GM21526 (cell line): ENCODE data around the gene CAPRIN1.
"Not testable (repeated sequence)": the region's sequence is repeated elsewhere in the genome, so short reads cannot be mapped to it uniquely, and the experiment has no call there.

ENCODE experiments used
- ATAC-seq: cut with Tn5 transposase; IDR thresholded peaks from one replicate; pipeline ENCODE4 v1.9.1; 2021; ENCODE audit warnings: moderate library complexity; ENCODE audit not compliant: unreplicated experiment, low FRiP score

CAPRIN1 gene

GRCh38 chr11:34050581-34051348 lies 766 bp upstream of the CAPRIN1 start:
- ATAC-seq, result no peak

GRCh38 chr11:34052036-34052607 lies 591 bp downstream of the CAPRIN1 start:
- peak; percentile 54 for ATAC-seq

- ATAC-seq, result peak; percentile 0
Measured at GRCh38 chr11:34052608-34053160, 1.2 kb downstream of the CAPRIN1 start.

- peak; percentile 35 for ATAC-seq
Measured at GRCh38 chr11:34053161-34053686, 1.7 kb downstream of the CAPRIN1 start.

- not testable (repeated sequence) for ATAC-seq
Measured at GRCh38 chr11:34054351-34054750, 2.8 kb downstream of the CAPRIN1 start.

DNA sequence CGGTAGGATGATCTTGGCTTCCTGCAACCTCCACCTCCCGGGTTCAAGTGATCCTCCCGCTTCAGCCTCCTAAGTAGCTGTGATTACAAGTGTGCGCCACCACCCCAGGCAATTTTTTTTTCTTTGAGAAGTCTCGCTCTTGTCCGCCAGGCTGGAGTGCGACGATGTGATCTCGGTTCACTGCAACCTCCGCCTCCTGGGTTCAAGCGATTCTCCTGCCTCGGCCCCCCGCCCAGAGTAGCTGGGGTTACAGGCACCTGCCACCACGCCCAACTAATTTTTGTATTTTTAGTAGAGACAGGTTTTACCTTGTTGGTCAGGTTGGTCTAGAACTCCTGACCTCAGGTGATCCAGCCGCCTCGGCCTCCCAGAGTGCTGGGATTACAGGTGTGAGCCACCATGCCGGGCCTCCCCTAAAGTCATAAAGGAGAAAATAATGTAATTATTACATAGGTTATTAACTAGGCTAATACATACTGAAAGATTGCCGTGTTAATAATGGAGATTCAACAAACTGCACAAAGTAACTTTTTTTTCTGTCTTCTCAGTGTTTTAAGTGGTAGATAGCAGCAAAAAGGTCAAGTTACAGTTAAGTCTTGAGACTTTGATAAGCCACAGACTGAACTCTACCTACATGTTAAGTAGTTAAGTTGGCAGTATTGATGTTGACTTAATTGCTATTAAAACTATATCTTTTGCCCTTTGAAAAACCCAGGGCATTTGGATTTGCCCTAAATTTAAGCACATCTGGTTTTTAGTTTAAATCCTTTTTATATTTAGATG lies 3.9 kb downstream of the CAPRIN1 start:
- no peak for ATAC-seq

DNA sequence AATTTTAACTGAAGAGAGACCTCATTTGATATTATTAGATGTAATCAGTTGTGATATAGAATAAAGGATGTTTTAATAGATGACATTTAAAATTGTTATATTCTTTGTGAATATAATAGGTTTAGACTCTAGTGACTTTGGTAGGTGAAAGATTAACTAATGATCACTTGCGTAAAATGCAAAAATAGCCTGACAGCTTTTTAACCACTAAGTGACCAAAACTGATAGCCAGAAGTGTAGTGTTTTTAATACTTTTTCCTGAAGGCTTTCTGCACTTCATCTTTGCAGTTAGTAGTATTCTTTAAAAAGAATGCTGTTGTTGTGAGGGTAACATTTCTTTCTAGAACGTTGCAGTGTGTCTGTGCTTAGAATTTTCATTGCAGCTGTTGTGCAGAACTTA lies 5.1 kb downstream of the CAPRIN1 start:
- no peak for ATAC-seq

DNA sequence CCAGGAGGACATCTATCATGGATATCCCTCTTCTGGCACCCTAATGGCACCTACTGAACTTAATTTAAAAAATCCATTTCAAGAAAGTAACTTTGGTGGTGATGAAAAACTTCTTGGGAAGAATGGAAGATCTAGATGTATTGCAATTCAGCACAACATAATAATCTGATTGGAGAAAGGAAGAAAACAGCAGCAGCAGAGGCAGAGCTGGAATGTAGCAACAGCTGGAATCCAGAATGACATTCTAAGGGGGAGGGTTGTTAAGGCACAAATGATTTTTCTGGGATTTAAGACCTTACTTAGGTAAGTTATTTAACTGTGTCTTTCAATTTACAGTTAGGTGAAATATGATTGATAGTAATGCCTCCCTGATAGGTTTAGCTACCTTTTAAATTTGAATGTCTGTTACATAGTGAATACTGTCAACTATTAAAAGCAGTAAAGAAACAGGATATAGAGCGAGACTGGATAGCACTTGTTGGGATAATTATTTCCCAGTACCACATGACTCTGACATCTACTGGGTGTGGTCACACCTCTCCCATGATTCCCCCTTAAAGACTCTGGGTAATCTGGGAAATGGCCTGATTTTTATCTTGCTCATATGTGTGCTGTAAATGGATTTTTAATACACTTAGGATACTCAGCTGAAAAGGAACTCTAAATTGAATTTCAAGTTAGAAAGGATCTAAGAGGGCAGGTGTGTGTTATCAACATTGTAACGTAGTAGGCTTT lies 11.7 kb downstream of the CAPRIN1 start:
- ATAC-seq, result no peak

DNA sequence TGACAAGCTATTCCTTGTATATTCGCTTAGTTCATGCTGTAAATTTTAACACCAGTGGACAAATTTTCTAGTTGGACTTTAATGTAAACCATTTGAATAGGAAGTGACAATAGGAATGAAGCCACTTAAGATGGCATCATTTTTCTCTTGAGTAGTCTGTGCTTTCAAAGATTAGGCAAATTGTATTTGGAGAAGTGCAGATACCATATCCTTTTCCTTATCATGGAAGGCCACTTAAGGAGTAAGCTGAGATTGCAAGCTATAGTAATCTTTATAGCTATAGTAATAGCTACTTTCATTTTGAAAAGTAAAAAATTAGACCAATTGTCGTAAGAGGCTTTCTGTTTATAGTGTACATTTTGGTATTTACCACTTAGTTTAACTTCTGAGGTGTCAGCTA lies 12.8 kb downstream of the CAPRIN1 start:
- ATAC-seq, result no peak

DNA sequence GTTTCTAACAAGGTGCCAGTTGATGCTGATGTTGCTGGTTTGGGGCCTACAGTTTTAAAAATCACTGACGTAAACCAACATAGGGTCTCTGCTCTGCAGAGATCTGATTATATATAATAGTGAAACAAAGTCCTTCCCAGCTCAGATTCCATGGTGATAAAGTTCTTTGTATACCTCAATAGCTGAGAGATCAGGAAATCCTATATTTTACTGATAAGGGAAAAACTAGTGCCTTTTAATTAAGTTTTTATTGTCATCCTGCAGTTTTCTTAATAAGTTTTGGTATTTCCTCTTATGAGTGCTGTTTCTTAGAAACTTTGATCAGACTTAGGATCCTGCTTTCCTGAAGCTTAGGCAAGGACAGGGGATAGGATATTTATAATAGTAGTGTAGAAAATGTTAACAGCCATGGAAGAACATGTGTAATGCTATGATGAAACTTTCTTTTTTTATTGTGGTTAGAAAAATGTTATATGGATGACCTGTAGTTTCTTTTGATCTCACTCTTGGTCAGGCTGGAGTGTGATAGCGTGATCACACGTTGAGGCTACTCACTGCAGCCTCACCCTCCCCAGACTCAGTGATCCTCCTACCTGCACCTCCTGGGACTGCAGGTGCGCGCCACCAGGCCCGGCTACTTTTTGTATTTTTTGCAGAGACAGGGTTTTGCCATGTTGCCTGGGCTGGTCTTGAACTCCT lies 14.1 kb downstream of the CAPRIN1 start:
- ATAC-seq, result no peak

- not testable (repeated sequence) for ATAC-seq
Measured at GRCh38 chr11:34066766-34067165, 15.2 kb downstream of the CAPRIN1 start.

DNA sequence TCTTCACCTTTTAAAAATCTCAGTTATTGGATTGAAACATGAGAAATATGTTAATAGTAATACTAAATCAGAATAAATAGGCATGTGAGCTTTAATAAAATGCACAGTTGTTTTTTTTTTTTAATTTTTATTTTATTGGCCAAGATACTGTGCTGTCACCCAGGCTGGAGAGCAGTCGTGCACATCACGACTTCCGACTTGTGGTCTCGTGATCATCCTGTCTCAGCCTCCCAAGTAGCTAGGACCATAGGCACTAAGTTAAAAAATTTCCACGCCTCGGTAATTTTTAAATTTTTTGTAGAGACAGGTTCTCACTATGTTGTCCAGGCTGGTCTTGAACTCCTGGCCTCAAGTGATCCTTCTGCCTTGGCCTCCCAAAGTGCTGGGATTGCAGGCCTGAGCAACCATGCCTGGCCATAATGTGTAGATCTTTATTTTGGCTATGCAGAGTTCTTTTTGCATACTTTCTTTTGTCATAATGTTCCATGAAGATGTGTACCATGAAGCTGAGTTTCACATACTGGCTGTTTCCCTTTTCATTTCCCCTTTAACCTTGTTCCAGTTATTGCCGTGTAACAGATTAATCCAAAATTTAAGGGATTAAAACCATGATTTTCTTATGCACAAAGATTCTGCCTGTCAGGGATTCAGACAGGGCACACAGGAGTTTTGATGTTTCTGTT lies 16.0 kb downstream of the CAPRIN1 start:
- no peak for ATAC-seq

GRCh38 chr11:34068111-34068510 lies 16.6 kb downstream of the CAPRIN1 start:
- no peak for ATAC-seq

GRCh38 chr11:34071306-34071705 lies 19.8 kb downstream of the CAPRIN1 start:
- not testable (repeated sequence) for ATAC-seq

GRCh38 chr11:34072041-34072440 lies 20.5 kb downstream of the CAPRIN1 start:
- no peak for ATAC-seq

GRCh38 chr11:34072832-34073231 lies 21.3 kb downstream of the CAPRIN1 start:
- no peak for ATAC-seq

GRCh38 chr11:34074391-34074790 lies 22.9 kb downstream of the CAPRIN1 start:
- no peak for ATAC-seq

- ATAC-seq, result no peak
Measured at GRCh38 chr11:34075178-34075820, 23.8 kb downstream of the CAPRIN1 start.

DNA sequence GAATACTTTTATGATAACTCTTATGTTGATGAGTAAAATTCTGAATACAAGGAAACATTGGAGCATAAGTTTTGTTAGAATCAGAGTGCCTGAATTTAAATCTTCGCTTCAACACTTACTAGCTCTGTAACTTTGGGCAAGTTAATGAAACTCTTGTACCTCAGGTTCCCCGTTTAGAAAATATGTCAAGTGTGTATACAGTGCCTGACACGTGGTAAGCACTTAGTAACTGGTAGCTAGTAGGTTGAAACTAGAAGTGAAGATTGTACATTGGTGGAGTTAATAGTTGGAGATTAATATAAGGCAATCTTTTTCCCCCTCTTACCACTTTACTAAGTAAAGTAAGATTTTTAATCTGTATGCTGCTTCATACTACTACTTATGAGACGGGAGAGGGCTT lies 29.1 kb downstream of the CAPRIN1 start:
- ATAC-seq, result no peak
